Esophagus (tissue), 2 donors: Measurements from ENCODE around the gene ZNF33B. TPM values are rescaled to one million over a fixed set of nuclear protein-coding genes. Genes with fewer than 3 reads are reported as not detected.
A peak's percentile ranks its signal among the peaks of the same experiment; 100 is the strongest.
"Not testable (repeated sequence)": the region's sequence is repeated elsewhere in the genome, so short reads cannot be mapped to it uniquely, and the experiment has no call there.

ENCODE experiments used
- H3K27ac ChIP-seq, 2 donors: one replicate each; pipeline ENCODE4 v1.5.1; 2013; ENCODE audit warnings: low read depth in 2 of 2, mild to moderate bottlenecking in 2 of 2, inconsistent platforms in 1 of 2, low read length in 1 of 2, moderate library complexity in 1 of 2
- H3K27me3 ChIP-seq, 2 donors: one replicate each; pipeline ENCODE4 v1.6.1; 2013; ENCODE audit warnings: low read length in 2 of 2, control low read depth in 1 of 2, mild to moderate bottlenecking in 1 of 2; ENCODE audit not compliant: insufficient read depth in 2 of 2, control insufficient read depth in 1 of 2
- H3K36me3 ChIP-seq, 2 donors: one replicate each; pipeline ENCODE4 v1.6.1; 2013; ENCODE audit warnings: low read length in 1 of 2; ENCODE audit not compliant: control insufficient read depth in 2 of 2, insufficient read depth in 2 of 2
- H3K4me1 ChIP-seq, 2 donors: one replicate each; pipeline ENCODE4 v1.6.1; 2013; ENCODE audit warnings: low read length in 1 of 2; ENCODE audit not compliant: control insufficient read depth in 2 of 2, insufficient read depth in 2 of 2
- H3K4me3 ChIP-seq, 2 donors: one replicate each; pipeline ENCODE4 v1.5.1; 2013; ENCODE audit warnings: low read length in 2 of 2, mild to moderate bottlenecking in 2 of 2, low read depth in 1 of 2, moderate library complexity in 1 of 2
- H3K9me3 ChIP-seq, 2 donors: one replicate each; pipeline ENCODE4 v1.6.1; 2013; ENCODE audit warnings: mild to moderate bottlenecking in 2 of 2, low read depth in 1 of 2, low read length in 1 of 2, moderate library complexity in 1 of 2; ENCODE audit not compliant: control insufficient read depth in 2 of 2, insufficient read depth in 1 of 2
- WGBS, 2 donors: extraction: QIAGEN DNeasy Blood & Tissue Kit; methylation state at CpG; one replicate each; pipeline ENCODE4 v1.1.7; 2013; 5-methylcytosine and 5-hydroxymethylcytosine counted together
- polyA plus RNA-seq, 2 donors: library from polyadenylated mRNA; stranded (reverse); fragments of 200-250 nt; gene quantifications; one replicate each; pipeline ENCODE4 v1.2.3, GENCODE V29; 2013
- donor health status: healthy with polysubstance abuse.
- donor health status: Bipolar disorder and iron deficiency.

The ZNF33B gene
- polyA plus RNA-seq, 2 donors, result 6.0 to 7.9 TPM

- WGBS, 2 donors, result 88 to 93% methylated on average over 4 of the region's 4 CpGs
- H3K9me3 ChIP-seq, result no peaks in the 10 kb centered on the region
- no peak overlapping the region for H3K27ac ChIP-seq
- H3K4me1 ChIP-seq, result no peaks in the 10 kb centered on the region
- H3K36me3 ChIP-seq, result no peaks in the 10 kb centered on the region
- no peak overlapping the region for H3K4me3 ChIP-seq
- H3K27me3 ChIP-seq, result no peaks in the 10 kb centered on the region
These were observed 62.0 kb downstream of the ZNF33B start for GRCh38 chr10:42576338-42576737.

GRCh38 chr10:42574336-42574735 is 64.0 kb downstream of the ZNF33B start:
- no peak overlapping the region for H3K27ac ChIP-seq
- 79 to 83% methylated on average over 5 of the region's 5 CpGs for WGBS, 2 donors
- peaks cover 2 to 4% of the 10 kb centered on the region in 2 donors for H3K9me3 ChIP-seq
- no peaks in the 10 kb centered on the region for H3K4me1 ChIP-seq
- no peaks in the 10 kb centered on the region for H3K36me3 ChIP-seq
- no peaks in the 10 kb centered on the region for H3K27me3 ChIP-seq
- no peak overlapping the region for H3K4me3 ChIP-seq

- H3K27ac ChIP-seq, result no peak overlapping the region
- H3K4me1 ChIP-seq, result peaks cover under 1% of the 10 kb centered on the region in 2 donors
- H3K27me3 ChIP-seq, result no peaks in the 10 kb centered on the region
- H3K9me3 ChIP-seq, result no peaks in the 10 kb centered on the region
- no peak overlapping the region for H3K4me3 ChIP-seq
- WGBS, 2 donors, result 63 to 73% methylated on average over 5 of the region's 5 CpGs
- no peaks in the 10 kb centered on the region for H3K36me3 ChIP-seq
These were observed 81.4 kb downstream of the ZNF33B start for GRCh38 chr10:42556931-42557330.

GRCh38 chr10:42553576-42553975 is 84.8 kb downstream of the ZNF33B start:
- not testable (repeated sequence) for H3K4me3 ChIP-seq

DNA sequence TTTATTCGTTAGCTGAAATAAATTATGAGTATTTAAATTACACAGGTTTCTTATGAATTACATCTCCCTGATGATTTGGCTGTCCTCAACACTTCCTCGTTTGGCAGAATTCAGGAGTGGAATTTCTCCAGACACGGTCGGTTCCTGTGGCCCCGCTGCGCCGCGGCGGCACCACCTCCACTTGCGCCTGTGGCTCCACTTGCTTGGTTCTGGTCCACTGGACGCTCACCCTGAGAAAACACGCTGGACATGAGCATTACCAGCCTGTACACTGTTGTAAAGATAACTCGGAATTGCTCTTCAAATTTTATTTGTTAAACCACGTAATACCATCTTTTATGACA is 85.3 kb downstream of the ZNF33B start:
- Histone ChIP-seq H3K4me3 (peak overlapping the region; percentile 47 to 89), H3K27me3 (no peaks in the 10 kb centered on the region), H3K27ac (peak overlapping the region in 1 of 2 donors; percentile 38), H3K36me3 (no peaks in the 10 kb centered on the region), H3K9me3 (no peaks in the 10 kb centered on the region), H3K4me1 (peaks cover 5 to 6% of the 10 kb centered on the region in 2 donors)
- WGBS, 2 donors, result 4 to 6% methylated on average over 14 of the region's 14 CpGs

More at GRCh38 chr10:42553576-42553975, 84.8 kb downstream of the ZNF33B start:
- H3K9me3 ChIP-seq, H3K27me3 ChIP-seq, H3K4me1 ChIP-seq, H3K36me3 ChIP-seq, H3K27ac ChIP-seq: not testable (repeated sequence)
- WGBS, 2 donors, result 92% methylated on average over 12 of the region's 12 CpGs

DNA sequence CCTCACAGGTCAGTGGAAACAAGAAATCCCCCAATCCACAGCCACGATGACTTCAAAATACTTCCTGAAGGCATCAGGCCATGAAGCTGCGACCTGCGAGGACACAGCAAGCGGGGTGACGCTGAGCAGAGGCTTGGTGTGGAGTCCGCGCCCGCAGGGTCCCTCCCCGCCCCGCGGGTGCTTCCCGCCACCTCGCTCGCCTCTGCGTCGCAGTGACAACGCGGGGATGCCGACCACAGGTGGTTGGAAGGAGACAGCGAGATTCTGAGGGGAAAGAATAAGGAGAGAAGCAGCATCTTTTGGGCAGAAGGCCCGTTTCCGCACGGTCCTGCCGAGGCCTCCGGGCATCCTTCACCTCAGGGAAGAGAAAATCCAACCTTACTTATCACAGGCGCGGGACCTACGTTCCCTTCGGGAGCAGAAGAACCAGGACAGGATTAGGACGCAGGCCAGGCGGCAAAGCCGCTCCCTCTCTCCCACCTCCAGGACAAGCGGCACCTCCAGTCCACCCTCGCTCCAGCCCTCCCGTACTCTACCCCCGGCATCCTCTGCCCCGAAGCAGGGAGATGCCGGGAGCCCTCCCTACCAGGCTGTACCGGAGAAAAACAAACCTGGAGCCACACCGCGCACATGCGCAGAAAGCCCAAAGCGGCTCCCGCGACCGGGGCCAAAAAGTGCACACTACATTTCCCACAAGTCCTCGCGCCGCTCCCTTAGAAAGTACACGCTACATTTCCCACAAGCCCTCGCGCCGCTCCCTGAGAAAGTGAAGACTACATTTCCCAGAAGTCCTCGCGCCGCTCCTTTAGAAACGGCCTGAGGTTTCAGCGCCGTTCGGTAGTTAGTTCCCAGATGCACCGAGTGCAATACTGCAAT is 85.9 kb downstream of the ZNF33B start:
- H3K27ac ChIP-seq, result peak overlapping the region; percentile 46 to 75
- H3K4me1 ChIP-seq, result peaks cover 5 to 6% of the 10 kb centered on the region in 2 donors
- H3K27me3 ChIP-seq, result no peaks in the 10 kb centered on the region
- H3K9me3 ChIP-seq, result no peaks in the 10 kb centered on the region
- H3K36me3 ChIP-seq, result no peaks in the 10 kb centered on the region
- peak overlapping the region; percentile 79 to 89 for H3K4me3 ChIP-seq
- WGBS, 2 donors, result 0% methylated on average over 60 to 61 of the region's 61 CpGs

- H3K4me1 ChIP-seq, result peaks cover 5 to 6% of the 10 kb centered on the region in 2 donors
- H3K4me3 ChIP-seq, result peak overlapping the region; percentile 79 to 89
- no peaks in the 10 kb centered on the region for H3K27me3 ChIP-seq
- WGBS, 2 donors, result 52% methylated on average over 24 of the region's 24 CpGs
- no peaks in the 10 kb centered on the region for H3K36me3 ChIP-seq
- H3K27ac ChIP-seq, result no peak overlapping the region
- H3K9me3 ChIP-seq, result no peaks in the 10 kb centered on the region
These were observed 86.7 kb downstream of the ZNF33B start for GRCh38 chr10:42551582-42552187.

DNA sequence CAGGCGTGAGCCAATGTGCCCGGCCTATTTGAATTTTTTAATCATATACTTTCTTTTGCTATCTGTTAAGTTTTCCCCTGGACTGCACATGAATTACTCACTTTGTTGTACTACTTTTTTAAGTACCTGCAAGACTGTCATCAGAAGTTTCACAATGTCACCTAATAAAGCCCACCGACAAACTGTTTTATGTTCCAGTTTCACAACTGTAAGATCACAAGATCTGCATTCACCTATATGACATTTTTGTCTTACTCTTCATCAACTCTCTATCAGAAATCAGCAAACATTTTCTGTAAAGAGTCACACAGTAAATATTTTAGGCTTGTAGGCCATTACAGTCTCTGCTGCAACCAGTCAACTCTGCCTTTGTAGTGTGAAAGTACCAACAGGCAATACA is 88.5 kb downstream of the ZNF33B start:
- Histone ChIP-seq H3K4me1 (peaks cover 5 to 6% of the 10 kb centered on the region in 2 donors), H3K4me3 (no peak overlapping the region), H3K36me3 (no peaks in the 10 kb centered on the region), H3K27me3 (no peaks in the 10 kb centered on the region), H3K9me3 (no peaks in the 10 kb centered on the region), H3K27ac (no peak overlapping the region)
- 95 to 99% methylated on average over 3 of the region's 3 CpGs for WGBS, 2 donors

DNA sequence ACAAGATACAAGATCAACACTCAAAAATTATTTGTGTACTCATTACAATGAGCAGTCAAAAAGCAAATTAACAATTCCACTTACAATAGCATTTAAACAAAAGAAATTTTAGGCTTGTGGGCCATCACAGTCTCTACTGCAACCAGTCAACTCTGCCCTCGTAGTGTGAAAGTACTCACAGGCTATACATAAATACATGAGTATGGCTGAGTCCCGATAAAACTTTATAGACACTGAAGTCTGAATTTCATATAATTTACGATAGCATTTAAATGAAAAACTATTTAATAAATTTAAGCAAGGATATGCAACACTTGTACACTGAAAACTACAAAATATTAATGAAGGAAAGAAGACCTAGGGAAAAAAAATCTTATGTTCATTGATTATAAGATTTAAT is 90.1 kb downstream of the ZNF33B start:
- Histone ChIP-seq H3K4me3 (no peak overlapping the region), H3K9me3 (peaks cover 0 to 5% of the 10 kb centered on the region in 2 donors), H3K4me1 (peaks cover 5 to 6% of the 10 kb centered on the region in 2 donors), H3K27ac (no peak overlapping the region), H3K36me3 (no peaks in the 10 kb centered on the region), H3K27me3 (no peaks in the 10 kb centered on the region)
- 97 to 99% methylated on average over 3 of the region's 3 CpGs for WGBS, 2 donors

- no peaks in the 10 kb centered on the region for H3K27me3 ChIP-seq
- no peaks in the 10 kb centered on the region for H3K4me1 ChIP-seq
- no peak overlapping the region for H3K27ac ChIP-seq
- H3K9me3 ChIP-seq, result peaks cover 0 to 5% of the 10 kb centered on the region in 2 donors
- H3K36me3 ChIP-seq, result no peaks in the 10 kb centered on the region
- no peak overlapping the region for H3K4me3 ChIP-seq
These were observed 93.4 kb downstream of the ZNF33B start for GRCh38 chr10:42544945-42545344.
